Common myeloid progenitor, CD34-positive (primary cell): ENCODE results near the gene NT5C1A. TPM values are rescaled to one million over a fixed set of nuclear protein-coding genes. Genes with fewer than 3 reads are reported as not detected.

Source experiments
- CTCF ChIA-PET: fragments of 350-600 bp; sonication (Branson Sonifier 250); formaldehyde crosslinking; loops from one replicate; lab custom pipeline; 2021; ENCODE audit warnings: antibody characterized with exemption; lab: Charles Lee
- POLR2A ChIA-PET: fragments of 350-600 bp; sonication (Branson Sonifier 250); formaldehyde crosslinking; loops from one replicate; lab custom pipeline; 2021; ENCODE audit warnings: antibody characterized with exemption; lab: Charles Lee
- DNase-seq, 3 donors: peaks; one replicate each; pipeline versions ENCODE4 v3.0.0 to v3.0.0-alpha.2; 2013
- H3K27ac ChIP-seq, 2 experiments: 1 replicate in 1 of 2; 2 replicates in 1 of 2; pipeline ENCODE4 v1.7.0; 2013; ENCODE audit warnings: inconsistent platforms in 2 of 2, low read length in 2 of 2, mild to moderate bottlenecking in 2 of 2, low read depth in 1 of 2, moderate library complexity in 1 of 2; ENCODE audit not compliant: severe bottlenecking in 2 of 2, insufficient read depth in 1 of 2, poor library complexity in 1 of 2
- H3K27me3 ChIP-seq, 5 experiments: replicated peaks in 2 of 5; 1 replicate in 3 of 5; 2 replicates in 2 of 5; pipeline versions ENCODE4 v1.6.1 to v1.7.0; 2013; ENCODE audit warnings: low read length in 4 of 5, mild to moderate bottlenecking in 2 of 5, moderate library complexity in 2 of 5, inconsistent platforms in 1 of 5; ENCODE audit not compliant: insufficient read depth in 5 of 5, control insufficient read depth in 4 of 5
- H3K36me3 ChIP-seq, 4 experiments: 1 replicate in 2 of 4; 2 replicates in 2 of 4; pipeline versions ENCODE4 v1.6.1 to v1.7.0; 2013; ENCODE audit warnings: low read length in 3 of 4, control low read depth in 1 of 4, mild to moderate bottlenecking in 1 of 4; ENCODE audit not compliant: control insufficient read depth in 4 of 4, insufficient read depth in 4 of 4
- H3K4me1 ChIP-seq, 4 experiments: 1 replicate in 3 of 4; 2 replicates in 1 of 4; pipeline versions ENCODE4 v1.6.1 to v1.7.1; 2013; ENCODE audit warnings: low read length in 3 of 4, mild to moderate bottlenecking in 3 of 4, control low read depth in 1 of 4, inconsistent platforms in 1 of 4, moderate library complexity in 1 of 4; ENCODE audit not compliant: control insufficient read depth in 4 of 4, insufficient read depth in 4 of 4; ENCODE audit errors: control extremely low read depth in 1 of 4
- H3K4me3 ChIP-seq, 7 experiments: 1 replicate in 4 of 7; 2 replicates in 3 of 7; pipeline versions ENCODE4 v1.5.1 to v1.7.0; 2013; ENCODE audit warnings: mild to moderate bottlenecking in 7 of 7, low read length in 6 of 7, moderate library complexity in 6 of 7, inconsistent platforms in 2 of 7, low read depth in 2 of 7, control low read depth in 1 of 7; ENCODE audit not compliant: insufficient read depth in 4 of 7, control insufficient read depth in 1 of 7; ENCODE audit errors: extremely low read depth in 1 of 7
- H3K9me3 ChIP-seq, 5 experiments: 1 replicate in 4 of 5; 2 replicates in 1 of 5; pipeline versions ENCODE4 v1.6.1 to v1.7.1; 2013; ENCODE audit warnings: low read length in 4 of 5, mild to moderate bottlenecking in 2 of 5, inconsistent platforms in 1 of 5, low read depth in 1 of 5, moderate library complexity in 1 of 5; ENCODE audit not compliant: control insufficient read depth in 4 of 5, insufficient read depth in 2 of 5; ENCODE audit errors: control extremely low read depth in 1 of 5
- WGBS: methylation state at CpG from one replicate; pipeline ENCODE4 v1.1.5; 2013; ENCODE audit not compliant: insufficient coverage; 5-methylcytosine and 5-hydroxymethylcytosine counted together
- polyA plus RNA-seq: library from polyadenylated mRNA; unstranded; fragments of 120-200 nt; gene quantifications from one replicate; pipeline ENCODE4 v1.2.1, GENCODE V29; 2013

NT5C1A gene
- not detected for polyA plus RNA-seq

GRCh38 chr1:39671793-39672550 lies at the start of gene NT5C1A:
TSS of gene NT5C1A (minus strand) at chr1:39672107. CDS start at chr1:39672038, 69 bp downstream.
- Histone ChIP-seq H3K4me3 (peak within 1 kb of the TSS in 6 of 7 experiments; percentile 32 to 70 (median 52)), H3K36me3 (no peaks in the 10 kb centered on the region), H3K27me3 (peaks cover 15 to 57% (median 45%) of the 10 kb centered on the region in 5 experiments), H3K27ac (no peak within 1 kb of the TSS), H3K4me1 (peaks cover 0 to 16% (median 12%) of the 10 kb centered on the region in 4 experiments), H3K9me3 (no peaks in the 10 kb centered on the region)
- ChIA-PET CTCF (interaction anchor here (0.8 to 11.5 kb wide), 8 partner anchors 9 to 82 kb away, joined by 3 to 159 read pairs (median 8); partner anchors contain the start of gene HPCAL4), POLR2A (no interaction called here)
- peak in 2 of 3 donors; percentile 48 to 51 for DNase-seq
- 3% methylated on average over 29 of the region's 55 CpGs for WGBS

GRCh38 chr1:39721664-39722063 lies 49.8 kb upstream of the NT5C1A start:
- no peak for DNase-seq

DNA sequence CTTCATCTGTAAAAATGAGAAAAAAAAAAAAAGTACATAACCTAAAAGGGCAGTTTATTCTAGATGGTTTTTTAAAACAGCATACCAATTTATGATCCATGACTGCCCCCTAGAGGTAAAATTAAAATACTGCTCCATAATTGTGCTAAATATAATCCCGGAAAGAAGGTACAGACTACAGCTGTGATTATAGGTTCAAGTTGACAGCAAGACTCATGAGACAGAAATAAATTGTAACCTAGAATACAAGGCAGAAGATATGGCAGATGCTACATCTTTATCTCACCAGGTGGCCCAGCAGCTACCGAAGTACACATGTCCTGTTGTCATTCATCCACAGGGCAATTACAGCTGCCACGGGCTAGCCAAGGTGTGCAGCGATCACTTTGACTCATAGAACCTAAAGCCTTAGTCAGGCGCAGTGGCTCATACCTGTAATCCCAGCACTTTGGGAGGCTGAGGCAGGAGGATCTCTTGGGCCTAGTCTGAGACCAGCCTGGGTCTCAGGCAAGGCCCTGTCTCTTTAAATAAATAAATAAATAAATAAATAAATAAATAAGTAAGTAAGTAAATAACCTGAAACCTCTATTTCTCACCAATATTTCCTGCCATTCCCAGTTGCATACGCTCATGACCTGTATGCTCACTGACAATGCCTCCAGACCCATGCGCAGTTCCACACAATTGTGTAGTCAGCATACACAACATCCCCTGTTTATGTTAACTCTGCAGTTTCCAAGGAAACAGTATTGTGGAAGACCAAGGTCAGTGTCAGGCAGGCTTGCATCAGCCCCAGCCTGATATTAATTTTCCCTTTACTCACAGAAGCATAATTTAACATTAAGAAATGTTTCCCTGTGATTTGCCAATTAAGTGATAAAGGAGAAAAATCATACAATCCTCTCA lies 48.4 kb upstream of the NT5C1A start:
- peak; percentile 71 to 88 (median 81) for DNase-seq
- Histone ChIP-seq H3K4me1 (no peaks in the 10 kb centered on the region), H3K4me3 (no peak overlapping the region), H3K27me3 (peaks cover 6 to 38% (median 24%) of the 10 kb centered on the region in 5 experiments), H3K9me3 (no peaks in the 10 kb centered on the region), H3K36me3 (no peaks in the 10 kb centered on the region), H3K27ac (no peak overlapping the region)
- 62% methylated on average over 6 of the region's 7 CpGs for WGBS
- ChIA-PET POLR2A (interaction anchor here (0.6 kb wide), 1 partner anchor 387 kb away, joined by 3 read pairs; no protein-coding TSS in a partner anchor), CTCF (interaction anchor here (1.1 to 2.4 kb wide), 6 partner anchors 18 to 115 kb away, joined by 3 to 9 read pairs (median 4); no protein-coding TSS in a partner anchor)

More at GRCh38 chr1:39721664-39722063, 49.8 kb upstream of the NT5C1A start:
- CTCF ChIA-PET = interaction anchor here (1.5 to 1.9 kb wide), 3 partner anchors 9 to 104 kb away, joined by 3 to 9 read pairs (median 4); no protein-coding TSS in a partner anchor
- H3K27ac ChIP-seq = no peak overlapping the region
- H3K36me3 ChIP-seq = no peaks in the 10 kb centered on the region
- H3K4me3 ChIP-seq = no peak overlapping the region
- POLR2A ChIA-PET = no interaction called here
- H3K9me3 ChIP-seq = no peaks in the 10 kb centered on the region
- H3K27me3 ChIP-seq = peaks cover 13 to 45% (median 22%) of the 10 kb centered on the region in 5 experiments
- H3K4me1 ChIP-seq = no peaks in the 10 kb centered on the region

DNA sequence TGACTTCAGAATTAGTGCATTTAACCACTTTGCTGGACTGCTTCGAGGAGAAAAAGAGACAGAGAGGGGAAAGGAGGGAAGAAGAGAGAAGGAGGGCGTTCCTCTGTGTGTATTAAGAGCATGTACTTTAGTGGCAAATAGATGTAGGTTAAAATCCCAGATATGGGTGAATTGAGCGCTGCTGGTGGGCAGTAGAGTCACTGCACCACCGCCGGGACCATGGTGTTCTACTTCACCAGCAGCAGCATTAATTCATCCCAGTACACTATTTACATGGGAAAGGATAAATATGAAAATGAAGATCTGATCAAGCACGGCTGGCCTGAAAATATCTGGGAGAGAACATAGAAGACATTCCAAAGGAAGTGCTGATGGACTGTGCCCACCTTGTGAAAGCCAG lies 45.9 kb upstream of the NT5C1A start:
- peaks cover 6 to 31% (median 25%) of the 10 kb centered on the region in 5 experiments for H3K27me3 ChIP-seq
- POLR2A ChIA-PET = no interaction called here
- H3K27ac ChIP-seq = no peak overlapping the region
- H3K4me3 ChIP-seq = no peak overlapping the region
- H3K36me3 ChIP-seq = no peaks in the 10 kb centered on the region
- H3K4me1 ChIP-seq = peaks cover 0 to 2% (median 0%) of the 10 kb centered on the region in 4 experiments
- no peaks in the 10 kb centered on the region for H3K9me3 ChIP-seq
- DNase-seq = no peak
- CTCF ChIA-PET = interaction anchor here (1.2 to 1.3 kb wide), 2 partner anchors 8 to 16 kb away, joined by 3 to 4 read pairs; no protein-coding TSS in a partner anchor
- 67% methylated on average over 2 of the region's 6 CpGs for WGBS

DNA sequence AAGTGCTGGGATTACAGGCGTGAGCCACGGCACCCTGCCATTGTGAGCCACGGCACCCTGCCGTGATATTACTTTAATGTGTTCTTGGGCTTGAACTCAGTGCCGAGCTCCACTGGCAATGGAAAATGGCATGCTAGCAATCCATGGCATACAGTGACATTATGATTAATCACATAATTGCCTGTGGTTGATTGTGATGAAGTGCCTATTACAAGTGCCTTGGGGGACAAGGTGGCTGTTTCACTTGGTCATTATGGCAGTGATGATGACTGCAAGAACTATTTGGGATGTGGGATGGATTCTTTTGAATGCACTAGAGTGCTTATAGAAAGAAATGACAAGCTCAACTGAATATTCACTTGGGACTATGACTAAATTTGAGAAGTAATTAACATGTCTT lies 41.6 kb upstream of the NT5C1A start:
- H3K36me3 ChIP-seq = no peaks in the 10 kb centered on the region
- ChIA-PET CTCF (interaction anchor here (1.3 to 2.2 kb wide), 2 partner anchors 41 to 86 kb away, joined by 5 read pairs; no protein-coding TSS in a partner anchor), POLR2A (no interaction called here)
- no peak for DNase-seq
- WGBS = 100% methylated on average over 5 of the region's 5 CpGs
- no peak overlapping the region for H3K27ac ChIP-seq
- H3K4me3 ChIP-seq = no peak overlapping the region
- peaks cover 2 to 27% (median 17%) of the 10 kb centered on the region in 5 experiments for H3K27me3 ChIP-seq
- H3K4me1 ChIP-seq = peaks cover 0 to 2% (median 0%) of the 10 kb centered on the region in 4 experiments
- no peaks in the 10 kb centered on the region for H3K9me3 ChIP-seq

DNA sequence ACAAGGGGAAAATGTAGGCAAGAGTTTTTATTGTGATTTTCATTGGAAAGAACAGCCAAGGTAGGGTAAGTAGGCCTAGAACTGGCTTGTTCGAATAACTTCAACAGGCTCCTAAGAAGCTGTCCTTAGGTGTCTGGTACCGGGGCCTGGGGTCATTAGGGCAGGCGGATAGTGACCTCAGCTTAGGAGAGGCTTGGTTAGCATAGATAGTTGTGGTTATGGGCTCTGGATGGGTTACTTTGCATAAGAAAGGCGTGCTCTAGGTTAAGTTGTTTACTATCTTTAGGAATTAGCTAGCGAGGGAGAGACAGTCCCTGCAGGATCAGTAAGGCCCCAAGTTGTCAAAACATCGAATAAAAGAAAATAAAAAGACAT lies 40.0 kb upstream of the NT5C1A start:
- POLR2A ChIA-PET = no interaction called here
- no peak for DNase-seq
- no peaks in the 10 kb centered on the region for H3K36me3 ChIP-seq
- CTCF ChIA-PET = interaction anchor here (1.3 to 1.4 kb wide), 2 partner anchors 10 to 103 kb away, joined by 3 to 4 read pairs; no protein-coding TSS in a partner anchor
- H3K4me3 ChIP-seq = no peak overlapping the region
- H3K27ac ChIP-seq = peak overlapping the region in 1 of 2 experiments; percentile 14
- H3K9me3 ChIP-seq = no peaks in the 10 kb centered on the region
- H3K27me3 ChIP-seq = peaks cover 0 to 15% (median 7%) of the 10 kb centered on the region in 5 experiments
- peaks cover 0 to 2% (median 0%) of the 10 kb centered on the region in 4 experiments for H3K4me1 ChIP-seq
- WGBS = 100% methylated on average over 2 of the region's 6 CpGs
